ENCODE data around the gene RNF14.

- no peak for TF ChIP-seq EZH2 (IDR thresholded peaks at IDR 0.05; ENCODE audit: borderline replicate concordance, insufficient read depth, low read depth, low read length, poor library complexity, severe bottlenecking)
- no peak for TF ChIP-seq CTCF (IDR thresholded peaks at IDR 0.05)
These were observed 8.9 kb upstream of the RNF14 start for GRCh38 chr5:141960018-141960417.

Data from B cell (primary cell).